ENCODE measurements around the gene LRMDA. TPM values are rescaled to one million over a fixed set of nuclear protein-coding genes. Genes with fewer than 3 reads are reported as not detected.

The LRMDA gene
- total RNA-seq, 3 donors from 2014 or later, result 9.4 to 14.9 (median 10.3) TPM

DNA sequence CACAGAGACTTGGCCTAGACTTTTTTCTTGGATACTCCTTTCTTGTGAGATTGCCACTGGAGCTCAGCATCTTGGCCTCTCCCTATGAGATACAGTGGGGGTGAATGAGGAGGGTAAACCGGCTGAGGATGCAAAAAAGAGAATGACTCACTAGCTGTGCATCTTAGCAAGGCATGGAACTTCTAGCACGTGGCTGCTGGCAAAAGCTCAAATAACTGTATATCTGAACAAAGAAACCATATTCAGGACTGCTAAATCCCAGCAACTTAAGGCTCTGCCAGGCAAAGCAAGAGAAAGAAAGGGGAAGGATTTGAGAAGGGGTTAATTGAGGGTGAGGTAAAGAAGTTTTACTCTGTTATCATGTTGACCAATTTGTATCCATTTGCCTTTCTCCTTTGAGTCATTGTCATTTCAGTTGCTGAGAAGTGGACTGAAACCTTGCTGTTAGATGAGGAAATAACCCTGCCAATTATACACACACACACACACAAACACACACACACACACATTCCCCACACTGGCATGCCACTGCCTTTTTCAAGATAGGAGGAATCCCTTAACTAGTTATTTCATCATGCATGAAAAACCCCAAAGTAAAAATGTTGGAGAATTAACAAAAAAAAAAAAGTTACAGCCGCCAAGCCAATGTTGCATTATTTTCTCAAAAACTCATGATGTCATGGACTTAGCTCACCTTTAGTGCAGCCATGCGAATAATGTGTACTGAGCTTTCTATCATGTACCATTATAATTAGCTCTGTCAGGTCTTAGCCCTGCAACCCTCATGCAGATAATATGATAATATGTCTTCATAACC is 997.3 kb downstream of the LRMDA start:
- Histone ChIP-seq H3K9me3 (no peaks in the 10 kb centered on the region), H3K4me1 (ENCODE audit: low read depth) (no peaks in the 10 kb centered on the region), H3K4me3 (no peak overlapping the region), H3K36me3 (ENCODE audit: low read depth) (no peaks in the 10 kb centered on the region)
- ATAC-seq (no peak), DNase-seq (no peak)
- intact Hi-C loops (cut with DNase I, micrococcal nuclease), result no loop called here
- TF ChIP-seq, protein P1, sequence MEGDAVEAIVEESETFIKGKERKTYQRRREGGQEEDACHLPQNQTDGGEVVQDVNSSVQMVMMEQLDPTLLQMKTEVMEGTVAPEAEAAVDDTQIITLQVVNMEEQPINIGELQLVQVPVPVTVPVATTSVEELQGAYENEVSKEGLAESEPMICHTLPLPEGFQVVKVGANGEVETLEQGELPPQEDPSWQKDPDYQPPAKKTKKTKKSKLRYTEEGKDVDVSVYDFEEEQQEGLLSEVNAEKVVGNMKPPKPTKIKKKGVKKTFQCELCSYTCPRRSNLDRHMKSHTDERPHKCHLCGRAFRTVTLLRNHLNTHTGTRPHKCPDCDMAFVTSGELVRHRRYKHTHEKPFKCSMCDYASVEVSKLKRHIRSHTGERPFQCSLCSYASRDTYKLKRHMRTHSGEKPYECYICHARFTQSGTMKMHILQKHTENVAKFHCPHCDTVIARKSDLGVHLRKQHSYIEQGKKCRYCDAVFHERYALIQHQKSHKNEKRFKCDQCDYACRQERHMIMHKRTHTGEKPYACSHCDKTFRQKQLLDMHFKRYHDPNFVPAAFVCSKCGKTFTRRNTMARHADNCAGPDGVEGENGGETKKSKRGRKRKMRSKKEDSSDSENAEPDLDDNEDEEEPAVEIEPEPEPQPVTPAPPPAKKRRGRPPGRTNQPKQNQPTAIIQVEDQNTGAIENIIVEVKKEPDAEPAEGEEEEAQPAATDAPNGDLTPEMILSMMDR (IDR thresholded peaks at IDR 0.05), result no peak

DNA sequence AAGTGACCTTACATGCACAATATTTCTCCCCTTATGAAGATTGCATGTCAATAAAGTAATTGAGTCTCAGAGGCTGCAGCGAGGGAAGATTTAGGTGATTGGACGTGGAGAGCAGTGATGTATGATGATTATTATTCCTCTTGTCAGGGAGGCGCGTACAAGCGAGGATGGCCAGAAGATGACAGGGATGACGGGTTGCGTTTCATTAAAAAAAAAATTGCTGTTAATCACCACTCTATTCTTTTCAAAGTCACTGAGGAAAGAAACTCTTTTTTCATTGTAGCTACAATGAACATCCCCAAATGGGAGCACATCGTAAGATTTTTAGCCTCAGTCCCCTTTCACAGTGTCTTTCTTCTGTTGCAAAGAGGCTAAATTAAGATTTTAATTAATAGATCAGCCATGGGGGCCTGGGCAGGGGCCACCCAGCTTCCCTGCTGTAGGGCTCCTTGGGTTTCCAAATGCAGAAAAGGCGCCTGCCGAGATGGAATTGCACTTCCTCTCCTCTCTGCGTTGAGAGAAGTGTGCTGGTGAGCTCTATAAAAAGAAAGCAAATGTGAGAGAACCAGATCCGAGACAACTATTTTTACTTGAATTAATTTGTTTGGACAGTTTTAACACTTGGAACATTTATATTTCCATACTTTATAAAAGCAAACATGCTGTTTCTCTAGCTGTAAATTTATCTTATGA is 998.1 kb downstream of the LRMDA start:
- no peak for DNase-seq
- TF ChIP-seq, protein P1 (IDR thresholded peaks at IDR 0.05), result no peak
- intact Hi-C loops (cut with DNase I, micrococcal nuclease), result no loop called here
- H3K4me3 ChIP-seq, result no peak overlapping the region
- no peaks in the 10 kb centered on the region for H3K36me3 ChIP-seq (ENCODE audit: low read depth)
- H3K4me1 ChIP-seq (ENCODE audit: low read depth), result no peaks in the 10 kb centered on the region
- no peak for ATAC-seq
- no peaks in the 10 kb centered on the region for H3K9me3 ChIP-seq

DNA sequence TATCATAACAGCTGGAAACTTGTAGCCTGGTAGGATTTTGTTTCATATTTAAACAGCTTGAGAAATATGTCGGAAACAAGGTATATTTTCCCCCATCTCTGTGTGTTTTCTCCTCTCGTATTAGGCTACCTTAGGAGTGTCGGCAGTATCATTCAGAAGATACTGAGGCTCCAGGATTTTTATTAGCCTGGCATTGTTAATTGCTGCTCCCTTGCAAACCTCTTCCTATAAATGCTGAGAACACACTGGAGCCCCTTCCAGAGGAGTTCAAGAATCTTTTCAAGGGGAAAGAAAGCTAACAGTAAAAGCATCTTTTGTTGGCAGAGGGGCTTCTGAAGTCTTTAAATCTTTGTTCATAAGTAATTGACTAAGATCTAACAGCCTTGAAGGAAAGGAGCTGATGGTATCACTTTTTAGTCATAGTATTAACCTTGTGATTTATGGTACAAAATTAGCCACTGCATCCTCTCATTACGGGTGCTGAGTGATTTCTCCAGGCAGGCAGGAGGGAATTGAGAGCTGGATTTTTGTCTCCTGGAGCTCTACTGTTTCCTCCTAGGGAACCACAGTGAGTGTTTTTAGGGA is 998.7 kb downstream of the LRMDA start:
- DNase-seq (no peak), ATAC-seq (no peak)
- H3K36me3 ChIP-seq (ENCODE audit: low read depth), result no peaks in the 10 kb centered on the region
- intact Hi-C loops (cut with DNase I, micrococcal nuclease), result no loop called here
- H3K4me1 ChIP-seq (ENCODE audit: low read depth), result no peaks in the 10 kb centered on the region
- TF ChIP-seq, protein P1 (IDR thresholded peaks at IDR 0.05), result no peak
- no peaks in the 10 kb centered on the region for H3K9me3 ChIP-seq
- no peak overlapping the region for H3K4me3 ChIP-seq

DNA sequence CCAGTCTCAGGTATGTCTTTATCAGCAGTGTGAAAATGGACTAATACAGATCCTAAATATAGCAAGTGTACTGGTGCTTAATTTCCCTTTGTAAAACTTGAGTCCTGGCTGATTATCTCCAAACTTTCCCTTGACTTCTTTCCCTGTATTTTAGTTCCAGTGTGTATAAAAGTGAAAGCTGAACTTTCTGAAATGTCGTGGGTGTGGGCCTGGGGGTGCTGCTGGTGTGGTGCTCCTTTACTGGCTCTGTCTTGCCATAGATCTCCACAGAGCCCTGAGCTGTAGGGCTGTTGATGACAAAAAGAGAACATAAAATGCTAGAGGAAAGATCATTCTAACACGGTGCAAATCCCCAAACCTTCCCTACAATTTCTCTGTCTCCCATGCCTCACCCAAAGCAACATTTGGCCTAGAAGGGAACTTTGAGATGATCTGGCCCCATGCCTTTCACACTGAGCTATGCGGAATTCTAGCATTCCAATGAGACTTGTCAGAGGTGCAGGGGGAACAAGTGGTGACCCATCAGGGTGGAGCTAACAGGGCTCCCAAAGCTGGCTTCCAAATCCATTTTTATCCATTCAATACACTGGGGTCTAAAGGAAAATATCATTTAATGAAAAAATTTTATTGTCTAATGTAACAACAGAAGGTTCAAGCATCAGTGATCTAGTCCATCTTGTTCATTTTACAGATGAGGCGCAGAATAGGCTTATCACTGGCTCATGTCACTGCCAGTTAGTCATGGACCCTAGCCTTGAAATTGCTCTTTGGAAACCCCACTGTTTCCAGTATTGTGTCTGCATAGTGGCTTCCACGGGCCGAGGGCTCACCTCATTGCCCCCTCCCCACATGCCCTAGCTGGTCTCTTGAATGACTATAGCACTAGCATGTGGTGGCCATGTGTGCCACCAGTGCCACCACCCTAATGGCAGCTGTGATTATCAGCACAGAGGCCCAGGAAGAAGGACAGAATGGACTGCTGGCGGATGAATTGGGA is 1000.9 kb downstream of the LRMDA start:
- ATAC-seq (no peak), DNase-seq (no peak)
- Histone ChIP-seq H3K4me1 (ENCODE audit: low read depth) (no peaks in the 10 kb centered on the region), H3K4me3 (no peak overlapping the region), H3K36me3 (ENCODE audit: low read depth) (no peaks in the 10 kb centered on the region), H3K9me3 (no peaks in the 10 kb centered on the region)
- intact Hi-C loops (cut with DNase I, micrococcal nuclease), result no loop called here
- TF ChIP-seq, protein P1 (IDR thresholded peaks at IDR 0.05), result no peak

Data from mucosa of descending colon (tissue), 3 donors.